Testis (tissue), 3 donors: Measurements from ENCODE around the gene CACNA1S. TPM values are rescaled to one million over a fixed set of nuclear protein-coding genes. Genes with fewer than 3 reads are reported as not detected.

Experiments
- DNase-seq: peaks from one replicate; pipeline ENCODE4 v3.0.0-alpha.2; 2019
- H3K27ac ChIP-seq, 2 donors: fragments of 200-600 bp; sonication (generic); one replicate each; pipeline ENCODE4 v1.5.1; 2019
- H3K27me3 ChIP-seq: fragments of 200-600 bp; sonication (generic); one replicate; pipeline ENCODE4 v1.5.1; 2019
- H3K36me3 ChIP-seq: fragments of 200-600 bp; sonication (generic); one replicate; pipeline ENCODE4 v1.5.1; 2017; ENCODE audit warnings: low read depth; ENCODE audit errors: missing control alignments
- H3K4me1 ChIP-seq: fragments of 200-600 bp; sonication (generic); one replicate; pipeline ENCODE4 v1.5.1; 2019
- H3K4me3 ChIP-seq, 2 donors: fragments of 200-600 bp; sonication (generic); one replicate each; pipeline ENCODE4 v1.5.1; 2017 to 2019
- H3K9me3 ChIP-seq: fragments of 200-600 bp; sonication (generic); one replicate; pipeline ENCODE4 v1.5.1; 2017
- CTCF ChIP-seq, 3 experiments: fragments of 450-650 bp in 2 of 3; fragments of 200-600 bp in 1 of 3; sonication (generic) in 1 of 3; IDR thresholded peaks; one replicate each; pipeline ENCODE4 v1.5.1; 2016 to 2019; ENCODE audit warnings: antibody characterized with exemption in 3 of 3, mild to moderate bottlenecking in 2 of 3, moderate library complexity in 1 of 3
- POLR2A ChIP-seq: fragments of 450-650 bp; IDR thresholded peaks from one replicate; pipeline ENCODE4 v1.6.1; 2017; ENCODE audit warnings: antibody characterized with exemption, mild to moderate bottlenecking, moderate library complexity
- WGBS, 2 donors: methylation state at CpG; one replicate each; pipeline ENCODE4 v1.1.5; 2018; 5-methylcytosine and 5-hydroxymethylcytosine counted together
- intact Hi-C: fragments of 100-400 bp; cut with DNase I; formaldehyde crosslinking; loops from one replicate; pipeline ENCODE4 v1.15.1; 2023; ENCODE audit warnings: low total_unique reads
- polyA plus RNA-seq: library from polyadenylated mRNA; stranded (reverse); fragments of 350-450 nt; fragmentation: Illumina TruSeq; extraction: RNeasy Lipid Tissue Mini Kit (QIAGEN cat#74804); gene quantifications from one replicate; pipeline ENCODE4 v1.2.3, GENCODE V29; 2014; ENCODE audit warnings: low read depth, low replicate concordance; ENCODE audit not compliant: insufficient read depth
- total RNA-seq, 2 donors: library from RNA; depleted of rRNA; stranded (reverse); fragments of >200 nt; gene quantifications; one replicate each; pipeline ENCODE4 v1.2.3, GENCODE V29; 2016

The CACNA1S gene
- total and polyA plus RNA-seq, 3 donors from 2014 or later: 0.08 to 0.87 (median 0.12) TPM

- Histone ChIP-seq H3K27ac (no peak overlapping the region), H3K9me3 (no peaks in the 10 kb centered on the region), H3K36me3 (no peaks in the 10 kb centered on the region), H3K27me3 (no peaks in the 10 kb centered on the region), H3K4me3 (no peak overlapping the region), H3K4me1 (peaks cover 28% of the 10 kb centered on the region)
- no peak for DNase-seq
- 63 to 73% methylated on average over 6 of the region's 6 CpGs for WGBS, 2 donors
- no peak for TF ChIP-seq CTCF (IDR thresholded peaks at IDR 0.05)
- TF ChIP-seq POLR2A: no peak
- intact Hi-C loops: no loop called here
Measured at GRCh38 chr1:201138311-201138840, 26.1 kb upstream of the CACNA1S start.

- Histone ChIP-seq H3K4me1 (peaks cover 25% of the 10 kb centered on the region), H3K36me3 (no peaks in the 10 kb centered on the region), H3K9me3 (no peaks in the 10 kb centered on the region), H3K4me3 (no peak overlapping the region), H3K27ac (peak overlapping the region in 1 of 2 donors; percentile 18), H3K27me3 (no peaks in the 10 kb centered on the region)
- DNase-seq: peak; percentile 36
- intact Hi-C loops: no loop called here
- 75 to 77% methylated on average over 5 to 6 of the region's 6 CpGs for WGBS, 2 donors
- TF ChIP-seq CTCF (IDR thresholded peaks at IDR 0.05) (no peak), POLR2A (no peak)
Measured at GRCh38 chr1:201137579-201138310, 25.5 kb upstream of the CACNA1S start.

GRCh38 chr1:201137024-201137392 lies 24.8 kb upstream of the CACNA1S start:
- Histone ChIP-seq H3K27me3 (no peaks in the 10 kb centered on the region), H3K27ac (no peak overlapping the region), H3K4me3 (no peak overlapping the region), H3K9me3 (no peaks in the 10 kb centered on the region), H3K4me1 (peaks cover 23% of the 10 kb centered on the region), H3K36me3 (no peaks in the 10 kb centered on the region)
- intact Hi-C loops: no loop called here
- WGBS, 2 donors: 95% methylated on average over 7 of the region's 7 CpGs
- no peak for DNase-seq
- TF ChIP-seq POLR2A: no peak
- no peak for TF ChIP-seq CTCF (IDR thresholded peaks at IDR 0.05)

- Histone ChIP-seq H3K36me3 (no peaks in the 10 kb centered on the region), H3K27ac (no peak overlapping the region), H3K9me3 (no peaks in the 10 kb centered on the region), H3K4me1 (peaks cover 23% of the 10 kb centered on the region), H3K27me3 (no peaks in the 10 kb centered on the region), H3K4me3 (no peak overlapping the region)
- intact Hi-C loops: no loop called here
- no peak for DNase-seq
- WGBS, 2 donors: 76 to 82% methylated on average over 8 of the region's 8 CpGs
- TF ChIP-seq CTCF (IDR thresholded peaks at IDR 0.05): no peak
- TF ChIP-seq POLR2A: no peak
Measured at GRCh38 chr1:201136355-201137023, 24.3 kb upstream of the CACNA1S start.
